Mucosa of descending colon (tissue), 3 donors: Measurements from ENCODE around the gene HNRNPUL1. TPM values are rescaled to one million over a fixed set of nuclear protein-coding genes. Genes with fewer than 3 reads are reported as not detected.
"Not testable (repeated sequence)": the region's sequence is repeated elsewhere in the genome, so short reads cannot be mapped to it uniquely, and the experiment has no call there.

ENCODE experiments used
- ATAC-seq: fragments of 200-7000 bp; cut with Tn5 transposase; one replicate; pipeline ENCODE4 v1.9.1; 2020; ENCODE audit warnings: mild to moderate bottlenecking, moderate library complexity
- DNase-seq, 3 donors: peaks; one replicate each; pipeline ENCODE4 v3.0.0-alpha.2; 2020
- H3K36me3 ChIP-seq: fragments of 200-600 bp; one replicate; pipeline ENCODE4 v1.8.0; 2021; ENCODE audit warnings: low read depth, mild to moderate bottlenecking
- H3K4me1 ChIP-seq: fragments of 200-600 bp; one replicate; pipeline ENCODE4 v1.8.0; 2021; ENCODE audit warnings: low read depth, mild to moderate bottlenecking
- H3K4me3 ChIP-seq: fragments of 200-600 bp; one replicate; pipeline ENCODE4 v1.8.0; 2021; ENCODE audit warnings: mild to moderate bottlenecking
- H3K9me3 ChIP-seq: fragments of 200-600 bp; one replicate; pipeline ENCODE4 v1.8.0; 2021; ENCODE audit warnings: mild to moderate bottlenecking
- CTCF ChIP-seq: fragments of 200-600 bp; IDR thresholded peaks from one replicate; pipeline ENCODE4 v1.8.0; 2022; ENCODE audit warnings: antibody characterized with exemption, mild to moderate bottlenecking
- intact Hi-C, 2 donors: fragments of 100-400 bp; cut with DNase I in 1 of 2; cut with micrococcal nuclease in 1 of 2; formaldehyde crosslinking; loops; one replicate each; pipeline versions ENCODE4 v1.11.0 to v1.11.1; 2022; cut with DNase I, micrococcal nuclease
- total RNA-seq, 3 donors: library from RNA; stranded (reverse); fragmentation: NEBNext Ultra II Directional in 2 of 3; extraction: Animal tissue kit (Norgen Biotek cat#: 25700) in 2 of 3; gene quantifications; one replicate each; pipeline versions ENCODE4 v1.2.1 to v1.2.4, GENCODE V29; 2021 to 2023
- donor health status: DM: no; HTN: no; CAD: no; lungs with moderate emphysema.
- donor health status: DM: no; HTN: no; CAD: no.
- donor health status: DM: no; HTN: yes; CAD: no.

The HNRNPUL1 gene
- total RNA-seq, 3 donors from 2014 or later, result 155 to 234 (median 190) TPM

GRCh38 chr19:41273076-41273475, 8.9 kb downstream of the HNRNPUL1 start:
- ATAC-seq (no peak), DNase-seq (no peak)
- no peaks in the 10 kb centered on the region for H3K9me3 ChIP-seq
- TF ChIP-seq CTCF, result no peak
- intact Hi-C loops, result no loop called here
- no peaks in the 10 kb centered on the region for H3K4me1 ChIP-seq
- H3K36me3 ChIP-seq, result peaks cover 40% of the 10 kb centered on the region
- no peak overlapping the region for H3K4me3 ChIP-seq

GRCh38 chr19:41274802-41275201, 10.6 kb downstream of the HNRNPUL1 start:
- no peak for ATAC-seq

GRCh38 chr19:41276231-41276630, 12.1 kb downstream of the HNRNPUL1 start:
- DNase-seq, result no peak
- H3K9me3 ChIP-seq, result no peaks in the 10 kb centered on the region
- H3K4me1 ChIP-seq, result no peaks in the 10 kb centered on the region
- no peak overlapping the region for H3K4me3 ChIP-seq
- no peak for TF ChIP-seq CTCF
- intact Hi-C loops, result no loop called here
- no peak for ATAC-seq
- peaks cover 43% of the 10 kb centered on the region for H3K36me3 ChIP-seq

More at GRCh38 chr19:41274802-41275201, 10.6 kb downstream of the HNRNPUL1 start:
- no peaks in the 10 kb centered on the region for H3K9me3 ChIP-seq
- H3K4me1 ChIP-seq, result no peaks in the 10 kb centered on the region
- no peak overlapping the region for H3K4me3 ChIP-seq
- intact Hi-C loops, result no loop called here
- no peak for TF ChIP-seq CTCF
- H3K36me3 ChIP-seq, result peaks cover 45% of the 10 kb centered on the region
- no peak for DNase-seq

DNA sequence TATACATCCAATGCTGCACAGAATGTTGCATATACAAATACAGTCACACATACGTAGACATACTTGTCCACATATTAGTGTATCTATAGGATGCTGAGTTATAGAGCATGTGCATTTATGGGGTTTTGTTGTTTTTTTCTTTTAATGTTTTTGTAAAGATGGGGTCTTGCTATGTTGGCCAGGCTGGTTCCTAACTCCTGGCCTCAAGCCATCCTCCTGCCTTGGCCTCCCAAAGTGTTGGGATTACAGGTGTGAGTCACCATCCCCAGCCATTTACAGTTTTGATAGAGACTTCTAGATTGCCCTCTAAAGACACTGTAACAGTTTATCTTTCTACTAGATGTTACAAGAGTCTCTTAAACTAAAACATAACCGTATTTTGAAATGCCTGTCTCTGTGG, 14.3 kb downstream of the HNRNPUL1 start:
- no peak for TF ChIP-seq CTCF
- Histone ChIP-seq H3K4me3 (no peak overlapping the region), H3K36me3 (peaks cover 31% of the 10 kb centered on the region), H3K4me1 (no peaks in the 10 kb centered on the region), H3K9me3 (no peaks in the 10 kb centered on the region)
- DNase-seq (no peak), ATAC-seq (no peak)
- intact Hi-C loops, result no loop called here

DNA sequence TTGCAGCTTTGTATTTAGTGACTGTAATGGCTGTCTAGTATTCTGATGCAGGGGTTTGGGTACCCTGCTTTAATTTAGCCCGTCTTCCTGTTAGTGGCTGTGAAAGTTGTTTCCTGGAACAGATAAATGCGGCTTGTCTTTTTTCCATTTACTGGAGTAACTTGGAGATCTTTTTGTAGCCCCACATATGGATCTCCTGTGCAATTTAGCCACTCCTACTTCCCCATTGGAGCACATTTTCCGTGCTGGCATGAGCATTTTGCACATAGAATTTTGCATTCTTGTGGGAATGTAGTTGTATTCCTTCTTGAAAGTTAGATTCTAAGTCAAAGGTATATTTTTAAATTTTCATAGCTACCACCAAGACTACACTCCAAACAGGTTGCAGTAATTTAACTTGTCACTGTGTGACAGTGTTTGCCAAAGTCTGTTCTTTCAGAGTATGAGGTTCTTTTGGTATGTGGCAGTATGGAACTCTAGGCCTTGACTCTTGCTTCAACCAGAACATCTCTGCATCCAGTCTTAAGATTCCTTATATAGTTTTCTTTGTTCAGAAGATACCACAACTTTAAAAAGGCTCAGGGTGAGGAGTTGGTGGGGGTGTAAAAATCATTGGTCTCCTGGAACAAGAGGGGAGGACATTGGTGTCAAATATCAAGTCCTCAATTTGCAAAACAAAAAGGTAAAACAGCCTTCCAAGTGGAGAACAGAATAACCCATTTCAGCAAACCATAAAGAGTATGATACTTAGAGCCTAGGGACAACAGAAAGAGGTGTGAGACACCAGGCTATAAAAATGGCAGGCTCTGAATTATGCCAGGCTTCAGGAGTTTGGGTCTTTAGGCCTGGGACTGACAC, 24.7 kb downstream of the HNRNPUL1 start:
- TF ChIP-seq CTCF, result no peak
- Histone ChIP-seq H3K4me1 (no peaks in the 10 kb centered on the region), H3K9me3 (no peaks in the 10 kb centered on the region), H3K4me3 (no peak overlapping the region), H3K36me3 (peaks cover 15% of the 10 kb centered on the region)
- intact Hi-C loops, result no loop called here
- DNase-seq (no peak), ATAC-seq (no peak)

DNA sequence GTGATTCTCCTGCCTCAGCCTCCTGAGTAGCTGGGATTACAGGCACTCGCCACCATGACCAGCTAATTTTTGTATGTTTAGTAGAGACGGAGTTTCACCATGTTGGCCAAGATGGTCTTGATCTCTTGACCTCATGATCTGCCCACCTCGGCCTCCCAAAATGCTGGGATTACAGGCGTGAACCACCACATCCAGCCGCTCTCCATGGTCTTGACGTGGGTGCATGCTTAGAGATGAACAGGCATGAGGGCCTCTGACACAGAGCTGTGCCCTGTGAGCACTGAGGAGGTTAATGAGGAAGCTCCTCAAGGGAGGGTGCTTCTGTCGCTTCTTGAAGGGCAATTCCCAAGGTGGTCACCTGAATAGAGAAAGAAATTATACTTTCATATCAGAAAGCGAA, 25.6 kb downstream of the HNRNPUL1 start:
- H3K4me1 ChIP-seq, H3K4me3 ChIP-seq, H3K9me3 ChIP-seq, DNase-seq, intact Hi-C loops, ATAC-seq: not testable (repeated sequence)
- peaks cover 24% of the 10 kb centered on the region for H3K36me3 ChIP-seq
